ENCODE data around the gene YDJC. TPM values are rescaled to one million over a fixed set of nuclear protein-coding genes. Genes with fewer than 3 reads are reported as not detected.

Gene YDJC
- total and polyA plus RNA-seq, 2 of the 4 experiments (the other 2 are of a cell fraction): 8.1 to 23.6 TPM

DNA sequence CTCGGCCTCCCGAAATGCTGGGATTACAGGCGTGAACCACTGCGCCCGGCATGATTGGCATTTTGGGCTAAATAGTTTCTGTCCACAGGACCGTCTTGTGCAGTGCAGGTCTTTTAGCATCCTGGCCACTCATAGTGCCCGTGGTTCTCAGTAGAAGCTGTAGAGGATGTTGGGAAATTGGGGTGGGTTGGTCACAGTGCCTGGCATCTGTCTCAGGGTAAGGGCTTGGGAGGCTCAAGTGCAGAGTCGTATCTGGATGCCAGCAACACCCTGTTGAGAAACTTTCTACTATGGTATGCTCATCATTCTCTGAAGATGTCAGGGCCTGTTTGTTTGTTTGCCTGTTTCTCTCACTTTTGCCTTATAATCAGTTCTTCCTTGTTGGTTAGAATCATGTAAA, 40.4 kb downstream of the YDJC start:
- Histone ChIP-seq H4K8ac (ENCODE audit: low read depth in 2 of 2, low read length in 2 of 2) (no peak overlapping the region), H2AK9ac (replicated peaks; ENCODE audit: low read depth, low read length, poor library complexity) (no peak overlapping the region), H2AFZ (replicated peaks; ENCODE audit: low read length, poor library complexity) (no peak overlapping the region), H3K4ac (ENCODE audit: low read depth, low read length) (no peak overlapping the region), H2BK20ac (ENCODE audit: low read depth, low read length) (no peak overlapping the region), H2BK5ac (ENCODE audit: low read depth, low read length, poor library complexity, severe bottlenecking) (no peak overlapping the region), H3K18ac (ENCODE audit: low read depth, low read length) (no peak overlapping the region), H2AK5ac (ENCODE audit: low read depth, low read length) (no peak overlapping the region), H2BK120ac (ENCODE audit: low read depth, low read length) (no peak overlapping the region), H4K5ac (ENCODE audit: low read depth, low read length) (no peak overlapping the region), H3K9me1 (ENCODE audit: insufficient read depth, low read length) (peaks cover 35% of the 10 kb centered on the region), H3K36me3 (ENCODE audit: control insufficient read depth, insufficient read depth, low read length) (peaks cover 17% of the 10 kb centered on the region), H3K9ac (ENCODE audit: low read depth, low read length) (no peak overlapping the region), H3K23ac (ENCODE audit: low read depth, low read length) (0 out of 2 replicates have a peak overlapping the region, but pooled peaks have one; percentile 16), H3K56ac (ENCODE audit: extremely low read depth, insufficient read depth, low read length) (no peak overlapping the region), H3K14ac (replicated peaks; ENCODE audit: low read depth, low read length) (no peak overlapping the region), H4K91ac (ENCODE audit: insufficient read depth, low read depth, low read length) (no peak overlapping the region), H3K79me1 (ENCODE audit: low read depth in 1 of 2, low read length in 2 of 2) (peaks cover 17 to 81% of the 10 kb centered on the region in 2 experiments; a peak in 3 of 4 replicates), H3K27ac (ENCODE audit: insufficient read depth, low read length) (no peak overlapping the region), H3K4me2 (ENCODE audit: low read depth, low read length) (no peak overlapping the region), H3K9me3 (ENCODE audit: control insufficient read depth, insufficient read depth, low read length) (no peaks in the 10 kb centered on the region), H3K27me3 (ENCODE audit: control insufficient read depth, insufficient read depth, low read length) (no peaks in the 10 kb centered on the region), H4K20me1 (ENCODE audit: insufficient read depth, low read length) (peaks cover 96% of the 10 kb centered on the region), H3K4me3 (ENCODE audit: insufficient read depth, low read depth, low read length) (no peak overlapping the region), H2BK15ac (ENCODE audit: low read depth, low read length) (no peak overlapping the region), H3K4me1 (ENCODE audit: control insufficient read depth, insufficient read depth, low read length) (peaks cover 21% of the 10 kb centered on the region)
- in situ Hi-C loops (cut with MboI; ENCODE audit: low sequenced_read_pairs) (no loop called here), dilution Hi-C loops (cut with HindIII; ENCODE audit: low sequenced_read_pairs, unreplicated experiment) (no loop called here), intact Hi-C loops (cut with micrococcal nuclease) (no loop called here)
- ChIA-PET POLR2A (ENCODE audit: unreplicated experiment) (no interaction called here), CTCF (no interaction called here)
- no TSS peak for BruUV-seq (replicated peaks)
- TF ChIP-seq MAFK (IDR thresholded peaks at IDR 0.05; ENCODE audit: low read depth, low read length): no peak
- TF ChIP-seq RAD21 (IDR thresholded peaks at IDR 0.05; ENCODE audit: low read length): no peak
- no peak for TF ChIP-seq RFX5 (IDR thresholded peaks at IDR 0.05; ENCODE audit: low read depth, low read length)
- no peak for TF ChIP-seq BHLHE40 (IDR thresholded peaks at IDR 0.05; ENCODE audit: low read depth, low read length)
- no peak for TF ChIP-seq RCOR1 (IDR thresholded peaks at IDR 0.05; ENCODE audit: insufficient replicate concordance, low read length)
- no peak for TF ChIP-seq POLR2A (IDR thresholded peaks at IDR 0.05; ENCODE audit: low read depth, low read length)
- TF ChIP-seq CTCF (conservative IDR thresholded peaks at IDR 0.05; ENCODE audit: low read depth, low read length): no peak
- TF ChIP-seq FOS (IDR thresholded peaks at IDR 0.05; ENCODE audit: low read depth, low read length): no peak
- no peak for TF ChIP-seq MXI1 (IDR thresholded peaks at IDR 0.05; ENCODE audit: borderline replicate concordance, low read depth, low read length)
- TF ChIP-seq, protein P1, sequence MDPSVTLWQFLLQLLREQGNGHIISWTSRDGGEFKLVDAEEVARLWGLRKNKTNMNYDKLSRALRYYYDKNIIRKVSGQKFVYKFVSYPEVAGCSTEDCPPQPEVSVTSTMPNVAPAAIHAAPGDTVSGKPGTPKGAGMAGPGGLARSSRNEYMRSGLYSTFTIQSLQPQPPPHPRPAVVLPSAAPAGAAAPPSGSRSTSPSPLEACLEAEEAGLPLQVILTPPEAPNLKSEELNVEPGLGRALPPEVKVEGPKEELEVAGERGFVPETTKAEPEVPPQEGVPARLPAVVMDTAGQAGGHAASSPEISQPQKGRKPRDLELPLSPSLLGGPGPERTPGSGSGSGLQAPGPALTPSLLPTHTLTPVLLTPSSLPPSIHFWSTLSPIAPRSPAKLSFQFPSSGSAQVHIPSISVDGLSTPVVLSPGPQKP (IDR thresholded peaks at IDR 0.05; ENCODE audit: borderline replicate concordance, low read depth, low read length): no peak
- no peak for TF ChIP-seq MAZ (IDR thresholded peaks at IDR 0.05; ENCODE audit: borderline replicate concordance, low read depth, low read length)
- DNase-seq (no peak), ATAC-seq (ENCODE audit: low read depth) (no peak)
- WGBS, 2 experiments (ENCODE audit: extremely low coverage in 2 of 2, insufficient read length in 1 of 2): 96% methylated on average over 5 of the region's 8 CpGs; no CpG with 5 or more reads in 1 of the 2 experiments

Data from IMR-90 (cell line).